Activated CD8-positive, alpha-beta T cell treated with anti-CD3 and anti-CD28 coated beads for 36 hours (primary cell): ENCODE measurements around the gene DDB1. TPM values are rescaled to one million over a fixed set of nuclear protein-coding genes. Genes with fewer than 3 reads are reported as not detected.

ENCODE experiments used
- ATAC-seq: fragments of 200-7000 bp; cut with Tn5 transposase; one replicate; pipeline ENCODE4 v1.10.0; 2021; ENCODE audit warnings: mild to moderate bottlenecking, moderate library complexity
- CTCF ChIA-PET: fragments of 350-600 bp; sonication (Branson Sonifier 250); formaldehyde crosslinking; loops from one replicate; lab custom pipeline; 2021; ENCODE audit warnings: antibody characterized with exemption; lab: Charles Lee
- POLR2A ChIA-PET: fragments of 350-600 bp; sonication (Branson Sonifier 250); formaldehyde crosslinking; loops from one replicate; lab custom pipeline; 2021; ENCODE audit warnings: antibody characterized with exemption; lab: Charles Lee
- DNase-seq: peaks from one replicate; pipeline ENCODE4 v3.0.0-alpha.2; 2020
- H3K27ac Mint-ChIP-seq: one replicate; pipeline ENCODE4 v1.8.0; 2021; ENCODE audit warnings: mild to moderate bottlenecking, mixed read lengths
- H3K27me3 Mint-ChIP-seq: one replicate; pipeline ENCODE4 v1.8.0; 2021; ENCODE audit warnings: mixed read lengths
- H3K36me3 Mint-ChIP-seq: one replicate; pipeline ENCODE4 v1.8.0; 2021; ENCODE audit warnings: low read depth, mixed read lengths
- H3K4me1 Mint-ChIP-seq: one replicate; pipeline ENCODE4 v1.8.0; 2021; ENCODE audit warnings: low read depth, mixed read lengths
- H3K4me3 Mint-ChIP-seq: one replicate; pipeline ENCODE4 v1.8.0; 2021; ENCODE audit warnings: mild to moderate bottlenecking, moderate library complexity, mixed read lengths
- H3K9me3 Mint-ChIP-seq: one replicate; pipeline ENCODE4 v1.8.0; 2021; ENCODE audit warnings: mixed read lengths
- CTCF ChIP-seq: fragments of 200-600 bp; IDR thresholded peaks from one replicate; pipeline ENCODE4 v1.8.0; 2022; ENCODE audit warnings: antibody characterized with exemption, mild to moderate bottlenecking
- intact Hi-C: fragments of 100-400 bp; cut with micrococcal nuclease; formaldehyde crosslinking; loops from one replicate; pipeline ENCODE4 v1.10.0; 2022
- total RNA-seq, 2 experiments: library from RNA; stranded (reverse); gene quantifications; one replicate each; pipeline ENCODE4 v1.2.3, GENCODE V29; 2021

The DDB1 gene
- total RNA-seq, 2 experiments from 2014 or later = 269 to 270 TPM

DNA sequence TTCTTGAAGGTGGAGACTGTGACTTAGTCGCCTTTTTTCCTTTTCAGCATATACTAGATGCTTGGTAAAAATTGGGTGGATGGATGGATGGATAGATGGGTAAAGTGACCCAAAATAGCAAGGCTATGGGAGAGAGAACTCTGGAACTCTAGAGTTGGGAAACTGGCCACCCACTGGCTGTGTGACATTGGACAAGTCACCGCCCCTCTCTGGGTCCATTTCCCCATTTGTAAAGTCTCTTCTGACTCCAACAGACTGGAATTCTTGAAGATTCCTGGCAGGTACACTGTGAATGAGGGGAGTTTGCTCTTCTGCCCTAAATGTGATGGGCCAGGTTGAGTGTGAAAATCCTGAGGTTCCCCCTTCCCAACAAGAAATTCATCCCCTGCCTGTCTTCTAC, 8.1 kb upstream of the DDB1 start:
- ChIA-PET POLR2A (interaction anchor here (1.9 kb wide), 1 partner anchor 22 kb away, joined by 8 read pairs; the partner anchor contains the start of genes CYB561A3 and TMEM138), CTCF (interaction anchor here (1.4 to 10.4 kb wide), 3 partner anchors 19 to 52 kb away, joined by 4 to 181 read pairs (median 14); partner anchors contain the start of genes CYB561A3 and TMEM138)
- H3K4me1 Mint-ChIP-seq = peaks cover 9% of the 10 kb centered on the region
- no peak overlapping the region for H3K4me3 Mint-ChIP-seq
- no peak for ATAC-seq
- H3K36me3 Mint-ChIP-seq = peaks cover 13% of the 10 kb centered on the region
- no peak overlapping the region for H3K27ac Mint-ChIP-seq
- no peak for DNase-seq
- no peaks in the 10 kb centered on the region for H3K9me3 Mint-ChIP-seq
- TF ChIP-seq CTCF = no peak
- intact Hi-C loops = no loop called here
- H3K27me3 Mint-ChIP-seq = no peaks in the 10 kb centered on the region

DNA sequence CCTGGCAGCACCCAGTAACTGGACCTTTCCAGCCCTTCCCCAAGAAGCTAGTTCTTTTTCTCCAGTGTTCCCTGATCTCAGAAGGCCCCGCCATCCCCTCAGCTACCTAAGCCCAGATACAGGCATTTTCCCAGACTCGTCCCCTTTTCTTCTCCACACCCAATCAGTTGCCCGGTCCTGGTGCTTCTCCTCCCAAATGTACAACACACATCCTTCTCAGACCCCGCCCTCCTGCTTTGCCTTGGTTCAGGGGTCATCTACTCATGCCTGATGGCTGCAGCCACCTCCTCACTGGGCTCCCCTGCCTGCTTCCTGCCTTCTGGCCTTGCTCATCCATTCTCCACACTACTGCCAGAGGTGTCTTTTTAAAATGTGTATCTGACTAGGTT, 6.6 kb upstream of the DDB1 start:
- peaks cover 14% of the 10 kb centered on the region for H3K4me1 Mint-ChIP-seq
- no peaks in the 10 kb centered on the region for H3K9me3 Mint-ChIP-seq
- DNase-seq (no peak), ATAC-seq (no peak)
- intact Hi-C loops = no loop called here
- no peak overlapping the region for H3K27ac Mint-ChIP-seq
- TF ChIP-seq CTCF = no peak
- no peaks in the 10 kb centered on the region for H3K27me3 Mint-ChIP-seq
- CTCF ChIA-PET = interaction anchor here (7.8 to 10.4 kb wide), 2 partner anchors 20 to 44 kb away, joined by 181 to 313 read pairs; partner anchors contain the start of genes CYB561A3 and TMEM138
- peaks cover 13% of the 10 kb centered on the region for H3K36me3 Mint-ChIP-seq
- POLR2A ChIA-PET = interaction anchor here (1.3 to 1.7 kb wide), 2 partner anchors 14 to 21 kb away, joined by 3 to 6 read pairs; no protein-coding TSS in a partner anchor
- H3K4me3 Mint-ChIP-seq = no peak overlapping the region

DNA sequence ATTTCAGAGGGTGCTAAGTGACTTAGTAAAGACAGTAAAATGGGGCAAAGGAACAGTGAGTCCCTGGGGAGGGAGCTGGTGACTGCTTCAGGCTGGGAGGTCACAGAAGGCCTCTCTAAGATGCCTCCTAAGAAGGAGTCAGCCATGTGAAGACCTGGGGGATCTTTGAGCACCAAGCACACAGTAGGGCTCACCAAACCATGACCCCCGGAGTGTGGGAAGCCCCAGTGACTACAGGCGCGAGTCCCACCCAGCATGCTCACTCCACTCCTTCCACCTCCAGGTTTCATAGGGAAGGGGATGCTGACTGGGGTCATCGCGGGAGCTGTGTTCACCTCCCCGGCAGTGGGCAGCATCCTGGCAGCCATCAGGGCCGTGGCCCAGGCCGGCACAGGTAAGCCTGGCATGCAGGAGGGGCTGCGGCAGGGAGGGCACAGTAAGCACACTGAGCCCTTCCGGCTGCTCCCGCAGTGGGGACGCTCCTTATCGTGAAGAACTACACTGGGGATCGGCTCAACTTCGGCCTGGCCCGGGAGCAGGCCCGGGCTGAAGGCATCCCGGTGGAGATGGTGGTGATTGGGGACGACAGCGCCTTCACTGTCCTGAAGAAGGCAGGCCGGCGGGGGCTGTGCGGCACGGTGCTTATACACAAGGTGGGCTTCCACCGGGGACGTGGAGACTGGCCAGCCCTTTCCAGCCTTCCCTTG, 6.0 kb upstream of the DDB1 start:
- no peak for ATAC-seq
- no peaks in the 10 kb centered on the region for H3K27me3 Mint-ChIP-seq
- no peaks in the 10 kb centered on the region for H3K9me3 Mint-ChIP-seq
- H3K36me3 Mint-ChIP-seq = peaks cover 13% of the 10 kb centered on the region
- no peak for DNase-seq
- H3K27ac Mint-ChIP-seq = no peak overlapping the region
- H3K4me1 Mint-ChIP-seq = peaks cover 20% of the 10 kb centered on the region
- no peak overlapping the region for H3K4me3 Mint-ChIP-seq
- POLR2A ChIA-PET = interaction anchor here (1.0 to 1.7 kb wide), 4 partner anchors 15 to 47 kb away, joined by 3 to 6 read pairs (median 3); no protein-coding TSS in a partner anchor
- CTCF ChIA-PET = interaction anchor here (7.8 to 10.4 kb wide), 2 partner anchors 21 to 44 kb away, joined by 181 to 313 read pairs; partner anchors contain the start of genes CYB561A3 and TMEM138
- no peak for TF ChIP-seq CTCF
- intact Hi-C loops = no loop called here

- ChIA-PET POLR2A (interaction anchor here (1.0 to 1.6 kb wide), 2 partner anchors 28 to 48 kb away, joined by 3 read pairs; no protein-coding TSS in a partner anchor), CTCF (interaction anchor here (4.8 to 10.4 kb wide), 4 partner anchors 22 to 98 kb away, joined by 54 to 313 read pairs (median 141); partner anchors contain the start of genes CYB561A3, TMEM138 and TMEM216)
- TF ChIP-seq CTCF = no peak
These were observed 5.0 kb upstream of the DDB1 start for GRCh38 chr11:61337706-61338470.

More at GRCh38 chr11:61337706-61338470, 5.0 kb upstream of the DDB1 start:
- H3K36me3 Mint-ChIP-seq = peaks cover 13% of the 10 kb centered on the region
- DNase-seq (no peak), ATAC-seq (no peak)
- no peaks in the 10 kb centered on the region for H3K27me3 Mint-ChIP-seq
- intact Hi-C loops = no loop called here
- H3K4me1 Mint-ChIP-seq = peaks cover 25% of the 10 kb centered on the region
- H3K9me3 Mint-ChIP-seq = no peaks in the 10 kb centered on the region
- H3K4me3 Mint-ChIP-seq = no peak overlapping the region
- H3K27ac Mint-ChIP-seq = no peak overlapping the region
